HG02588 (cell line): ENCODE data around the gene SUPT4H1.

Experiments used
- ATAC-seq: cut with Tn5 transposase; IDR thresholded peaks from one replicate; pipeline ENCODE4 v1.9.1; 2021; ENCODE audit warnings: mild to moderate bottlenecking, moderate library complexity; ENCODE audit not compliant: unreplicated experiment

SUPT4H1 gene

GRCh38 chr17:58331815-58332777, 19.9 kb downstream of the SUPT4H1 start:
- no peak for ATAC-seq

- no peak for ATAC-seq
Observed at GRCh38 chr17:58330997-58331814, 20.8 kb downstream of the SUPT4H1 start.

GRCh38 chr17:58330538-58330996, 21.4 kb downstream of the SUPT4H1 start:
- ATAC-seq: no peak

DNA sequence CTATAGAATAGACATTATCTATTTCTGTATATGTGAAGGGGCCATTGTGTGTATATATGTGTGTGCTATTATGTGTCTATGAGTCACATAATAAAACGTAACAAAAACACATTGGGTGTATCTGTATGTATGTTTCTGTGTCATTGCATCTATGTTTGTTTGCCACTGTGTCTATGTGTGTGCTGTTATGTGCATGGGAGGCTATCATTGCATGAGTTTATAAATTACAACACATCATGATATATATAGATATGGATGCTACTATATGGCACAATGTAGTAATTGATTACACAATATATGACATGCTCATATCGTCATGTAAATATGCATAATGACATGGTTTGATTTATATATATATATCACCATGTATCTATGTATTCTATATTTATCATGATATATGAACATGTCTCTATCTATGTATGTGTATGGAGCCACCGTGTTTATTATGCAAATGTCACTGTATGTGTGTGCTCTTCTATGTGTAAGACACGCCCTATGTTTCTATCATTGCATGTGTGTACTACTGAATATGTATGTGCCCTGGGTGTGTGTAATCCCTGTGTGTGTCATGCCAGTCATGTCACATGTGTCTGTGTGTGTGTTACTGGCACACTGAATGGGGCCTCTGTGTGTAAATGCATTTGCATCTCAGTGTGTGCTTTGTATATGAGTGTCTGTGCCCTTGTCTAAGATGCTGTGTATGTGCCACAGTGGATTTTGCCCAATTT, 22.0 kb downstream of the SUPT4H1 start:
- ATAC-seq: peak; percentile 14

DNA sequence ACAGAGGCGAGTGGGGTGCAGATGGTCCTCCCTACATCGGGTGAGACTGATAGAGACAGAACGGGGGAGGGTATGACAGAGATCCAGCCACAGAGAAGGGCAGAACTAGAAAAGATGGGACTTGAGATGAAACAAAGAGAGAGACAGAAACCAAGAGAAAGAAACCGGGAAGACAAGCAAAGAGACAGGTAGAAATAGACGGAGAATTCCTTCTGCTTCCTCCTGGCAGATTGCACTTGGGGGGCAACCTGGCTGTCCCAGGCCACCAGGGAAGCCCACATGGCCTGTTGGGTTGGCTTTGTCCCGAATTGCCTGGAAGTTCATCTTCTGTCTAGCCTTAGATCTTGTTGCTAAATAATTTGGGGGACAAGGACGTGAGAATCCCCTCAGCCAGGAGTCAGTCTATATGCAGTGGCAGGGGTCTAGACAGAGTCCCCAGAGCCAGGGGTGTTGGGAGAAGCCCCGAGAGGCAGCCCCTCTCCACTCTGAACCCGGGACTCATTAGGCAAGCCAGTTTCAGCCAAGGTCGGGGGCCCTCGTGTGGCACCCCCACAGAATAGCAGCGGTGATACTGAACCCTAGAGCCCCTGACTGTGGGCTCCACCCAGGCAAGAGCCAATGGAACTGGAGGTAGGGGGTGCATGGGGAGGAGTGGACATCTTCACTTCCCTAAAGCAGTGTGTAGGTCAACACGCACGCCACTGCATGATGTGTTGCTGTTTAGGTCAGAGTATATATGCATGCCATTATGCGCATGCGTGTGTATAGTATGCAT, 22.8 kb downstream of the SUPT4H1 start:
- peak; percentile 34 for ATAC-seq

GRCh38 chr17:58328195-58329034, 23.6 kb downstream of the SUPT4H1 start, which contains the start of gene TSPOAP1:
TSS of gene TSPOAP1 (minus strand) at chr17:58328795. CDS start at chr17:58327920, 875 bp downstream.
- ATAC-seq: no peak

GRCh38 chr17:58327363-58328194, 24.4 kb downstream of the SUPT4H1 start:
- no peak for ATAC-seq

GRCh38 chr17:58326609-58327362, 25.2 kb downstream of the SUPT4H1 start:
- ATAC-seq: no peak

GRCh38 chr17:58325976-58326468, 26.0 kb downstream of the SUPT4H1 start:
- ATAC-seq: no peak

- no peak for ATAC-seq
Observed at GRCh38 chr17:58325289-58325726, 26.7 kb downstream of the SUPT4H1 start.

- ATAC-seq: no peak
Observed at GRCh38 chr17:58324409-58325288, 27.4 kb downstream of the SUPT4H1 start.

- no peak for ATAC-seq
Observed at GRCh38 chr17:58324056-58324408, 28.0 kb downstream of the SUPT4H1 start.

- ATAC-seq: no peak
Observed at GRCh38 chr17:58323366-58324055, 28.5 kb downstream of the SUPT4H1 start.

DNA sequence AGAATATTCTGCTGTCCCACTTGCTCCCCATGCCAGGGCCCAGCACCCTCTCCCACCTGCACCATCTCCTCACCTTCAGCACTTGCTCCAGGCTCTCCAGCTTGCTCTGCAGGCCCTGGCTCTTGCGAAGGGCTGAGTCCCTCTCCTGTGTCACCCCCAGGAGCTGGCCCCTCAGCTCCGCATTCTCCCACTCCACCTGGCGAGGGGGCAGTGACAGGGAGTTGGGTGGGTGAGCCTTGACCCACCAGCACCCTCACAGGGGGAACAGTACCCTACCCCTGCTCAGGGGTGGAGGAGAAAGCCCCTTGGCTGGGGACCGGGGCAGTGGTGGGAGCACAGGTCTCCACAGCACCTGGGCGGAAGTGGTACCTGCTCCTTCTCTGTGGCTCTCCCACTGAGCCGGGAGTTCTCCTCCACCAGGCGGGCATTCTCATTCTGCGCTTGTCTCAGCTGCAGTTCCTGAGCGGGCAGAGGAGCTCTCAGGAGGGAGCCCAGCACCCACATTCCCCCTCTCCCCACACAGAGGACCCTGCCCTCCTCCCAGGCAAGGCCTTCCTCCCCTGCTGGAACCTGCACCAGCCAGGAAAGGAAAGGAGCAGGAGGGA, 29.3 kb downstream of the SUPT4H1 start:
- ATAC-seq: no peak
